NCI-H526 treated with DMSO at 0.1 percent for 48 hours (cell line): ENCODE measurements around the gene MAVS.
"Not testable (repeated sequence)": the region's sequence is repeated elsewhere in the genome, so short reads cannot be mapped to it uniquely, and the experiment has no call there.

ENCODE experiments used
- DNase-seq: peaks from one replicate; lab custom pipeline; 2025; lab: John Stamatoyannopoulos, UW

Gene MAVS

GRCh38 chr20:3854462-3854871 is 7.8 kb downstream of the MAVS start:
- no peak for DNase-seq

GRCh38 chr20:3857405-3857804 is 10.8 kb downstream of the MAVS start:
- no peak for DNase-seq

DNA sequence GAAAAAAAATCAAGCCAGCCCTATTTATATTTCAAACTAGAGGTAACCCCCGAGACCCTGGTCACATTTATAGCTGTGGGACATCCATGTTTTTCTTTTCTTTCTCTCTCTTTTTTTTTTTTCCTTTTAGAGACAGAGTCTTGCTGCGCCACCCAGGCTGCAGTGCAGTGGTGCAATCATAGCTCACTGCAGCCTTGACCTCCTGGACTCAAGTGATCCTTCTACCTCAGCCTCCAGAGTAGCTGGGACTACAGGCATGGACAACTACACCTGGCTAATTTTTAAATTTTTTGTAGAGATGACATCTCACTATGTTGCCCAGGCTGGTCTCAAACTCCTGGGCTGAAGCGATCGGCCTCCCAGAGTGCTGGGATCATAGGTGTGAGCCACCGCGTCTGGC is 12.1 kb downstream of the MAVS start:
- no peak for DNase-seq

DNA sequence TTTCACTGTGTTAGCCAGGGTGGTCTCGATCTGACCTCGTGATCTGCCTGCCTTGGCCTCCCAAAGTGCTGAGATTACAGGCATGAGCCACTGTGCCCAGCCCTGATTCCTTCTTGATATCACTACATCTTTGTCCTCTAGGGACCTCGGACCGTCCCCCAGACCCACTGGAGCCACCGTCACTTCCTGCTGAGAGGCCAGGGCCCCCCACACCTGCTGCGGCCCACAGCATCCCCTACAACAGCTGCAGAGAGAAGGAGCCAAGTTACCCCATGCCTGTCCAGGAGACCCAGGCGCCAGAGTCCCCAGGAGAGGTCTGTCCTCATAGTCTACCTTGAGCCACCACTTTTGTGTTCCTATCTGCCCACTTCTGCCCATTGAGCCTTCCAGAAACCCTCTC is 14.6 kb downstream of the MAVS start:
- no peak for DNase-seq

- no peak for DNase-seq
Observed at GRCh38 chr20:3862333-3862732, 15.7 kb downstream of the MAVS start.

- no peak for DNase-seq
Observed at GRCh38 chr20:3863317-3863716, 16.7 kb downstream of the MAVS start.

- DNase-seq, result no peak
Observed at GRCh38 chr20:3864518-3864917, 17.9 kb downstream of the MAVS start.

DNA sequence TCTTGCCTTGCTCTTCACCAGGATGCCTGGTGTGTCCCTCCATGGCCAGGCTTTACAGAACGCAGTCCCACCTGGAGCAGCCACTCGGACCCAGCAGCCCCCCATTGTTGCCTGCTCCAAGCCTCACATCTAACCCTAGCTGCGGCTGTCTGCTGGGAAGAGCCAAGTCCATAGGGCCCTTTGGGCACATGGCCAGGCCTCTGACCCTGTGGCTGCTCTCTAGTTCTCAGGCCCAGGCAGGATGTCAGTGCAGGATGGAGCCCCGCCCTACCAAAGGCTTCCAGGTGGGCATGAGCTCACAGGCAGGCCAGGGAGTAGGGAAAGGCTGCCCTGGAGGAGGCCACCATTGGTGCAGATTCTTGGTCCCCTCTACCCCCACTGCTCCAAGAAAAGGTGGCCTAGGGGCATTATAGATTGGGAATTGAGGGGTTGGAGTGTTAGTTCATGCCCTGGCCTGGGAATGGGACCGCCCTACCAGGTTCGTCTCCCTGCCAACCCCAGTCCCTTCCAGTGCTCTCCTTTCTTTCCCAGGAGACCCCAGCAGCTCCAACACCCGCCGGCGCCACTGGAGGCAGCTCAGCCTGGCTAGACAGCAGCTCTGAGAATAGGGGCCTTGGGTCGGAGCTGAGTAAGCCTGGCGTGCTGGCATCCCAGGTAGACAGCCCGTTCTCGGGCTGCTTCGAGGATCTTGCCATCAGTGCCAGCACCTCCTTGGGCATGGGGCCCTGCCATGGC is 18.7 kb downstream of the MAVS start:
- no peak for DNase-seq

DNA sequence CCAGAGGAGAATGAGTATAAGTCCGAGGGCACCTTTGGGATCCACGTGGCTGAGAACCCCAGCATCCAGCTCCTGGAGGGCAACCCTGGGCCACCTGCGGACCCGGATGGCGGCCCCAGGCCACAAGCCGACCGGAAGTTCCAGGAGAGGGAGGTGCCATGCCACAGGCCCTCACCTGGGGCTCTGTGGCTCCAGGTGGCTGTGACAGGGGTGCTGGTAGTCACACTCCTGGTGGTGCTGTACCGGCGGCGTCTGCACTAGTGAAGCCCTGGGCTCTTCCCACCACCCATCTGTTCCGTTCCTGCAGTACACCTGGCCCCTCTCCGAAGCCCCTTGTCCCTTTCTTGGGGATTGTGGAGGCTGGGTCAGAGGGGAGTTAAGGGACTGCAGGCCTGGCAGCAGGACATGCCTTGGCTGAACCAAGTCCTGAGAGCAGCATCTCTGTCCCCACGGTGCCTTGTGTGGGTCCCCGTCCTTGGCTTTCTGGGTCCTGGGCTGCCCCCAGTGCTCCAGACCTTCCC is 19.3 kb downstream of the MAVS start:
- DNase-seq, result no peak

DNA sequence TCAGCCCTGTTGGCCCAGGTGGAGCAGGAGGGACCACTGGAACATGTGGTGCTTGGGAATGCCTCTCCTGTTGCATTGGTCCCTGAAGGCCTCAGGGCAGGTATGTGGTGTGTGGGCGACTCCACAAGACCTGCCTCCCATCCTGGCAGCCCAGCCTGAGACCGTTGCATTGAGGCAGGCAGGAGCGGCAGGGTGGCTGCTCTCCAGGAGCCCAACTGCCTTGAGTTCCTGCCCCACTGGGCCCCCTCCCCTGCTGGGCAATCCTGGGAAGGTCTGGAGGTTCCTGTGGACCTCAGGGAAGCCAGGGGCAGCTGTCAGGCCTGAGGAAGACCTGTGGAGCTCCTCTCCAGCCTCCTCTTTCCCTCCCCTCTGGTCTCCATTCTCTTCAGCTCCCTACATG is 19.8 kb downstream of the MAVS start:
- no peak for DNase-seq

- DNase-seq, result no peak
Observed at GRCh38 chr20:3867802-3868201, 21.2 kb downstream of the MAVS start.

GRCh38 chr20:3869839-3870634 is 23.4 kb downstream of the MAVS start:
- DNase-seq, result no peak

DNA sequence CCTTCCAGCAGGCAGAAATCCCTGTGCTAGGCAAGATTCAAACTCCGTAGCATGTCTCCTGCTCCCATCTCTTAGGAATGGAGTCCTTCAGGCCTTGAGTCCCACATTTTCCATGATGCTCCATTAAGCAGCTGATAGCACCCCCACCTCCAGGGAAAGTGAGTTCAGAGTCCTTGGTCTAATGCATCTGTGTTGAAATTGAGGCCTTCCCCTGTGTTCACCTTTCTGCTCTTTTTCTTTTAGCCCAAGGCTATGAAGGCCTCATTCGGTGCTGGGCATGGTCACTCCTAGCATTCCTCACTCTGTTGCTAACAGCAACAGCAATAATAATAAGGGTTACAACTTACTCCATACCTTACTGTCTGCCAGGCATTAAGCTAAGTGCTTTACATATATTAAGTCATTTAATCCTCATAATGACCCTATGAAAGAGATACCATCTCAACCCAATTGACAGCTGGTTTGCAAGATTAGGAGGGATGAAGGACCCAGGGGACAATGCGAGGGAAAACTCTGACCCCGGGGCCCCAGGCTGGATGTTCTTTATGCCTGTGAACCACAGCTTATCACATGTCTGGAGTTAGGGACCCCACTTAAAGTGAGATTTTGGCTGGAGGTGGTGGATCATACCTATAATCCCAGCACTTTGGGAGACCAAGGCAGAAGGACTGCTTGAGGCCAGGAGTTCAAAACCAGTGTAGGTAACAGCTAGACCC is 25.1 kb downstream of the MAVS start:
- DNase-seq, result no peak

DNA sequence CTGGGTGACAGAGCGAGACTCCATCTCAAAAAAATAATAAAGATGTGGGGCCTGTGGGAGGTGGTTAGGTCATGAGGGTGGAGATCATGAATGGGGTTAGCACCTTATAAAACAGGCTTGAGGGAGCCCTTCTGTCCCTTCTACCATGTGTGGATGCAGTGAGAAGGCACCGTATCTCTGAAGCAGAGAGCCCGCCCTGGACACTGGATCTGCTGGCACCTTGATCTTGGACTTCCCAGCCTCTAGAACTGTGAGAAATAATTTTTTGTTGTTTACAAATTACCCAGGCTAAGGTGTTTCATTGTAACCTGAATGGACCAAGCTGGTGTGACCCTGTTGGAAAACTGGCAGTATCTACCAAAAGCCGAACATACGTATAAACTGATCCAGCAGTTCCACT is 26.9 kb downstream of the MAVS start:
- DNase-seq, result no peak

DNA sequence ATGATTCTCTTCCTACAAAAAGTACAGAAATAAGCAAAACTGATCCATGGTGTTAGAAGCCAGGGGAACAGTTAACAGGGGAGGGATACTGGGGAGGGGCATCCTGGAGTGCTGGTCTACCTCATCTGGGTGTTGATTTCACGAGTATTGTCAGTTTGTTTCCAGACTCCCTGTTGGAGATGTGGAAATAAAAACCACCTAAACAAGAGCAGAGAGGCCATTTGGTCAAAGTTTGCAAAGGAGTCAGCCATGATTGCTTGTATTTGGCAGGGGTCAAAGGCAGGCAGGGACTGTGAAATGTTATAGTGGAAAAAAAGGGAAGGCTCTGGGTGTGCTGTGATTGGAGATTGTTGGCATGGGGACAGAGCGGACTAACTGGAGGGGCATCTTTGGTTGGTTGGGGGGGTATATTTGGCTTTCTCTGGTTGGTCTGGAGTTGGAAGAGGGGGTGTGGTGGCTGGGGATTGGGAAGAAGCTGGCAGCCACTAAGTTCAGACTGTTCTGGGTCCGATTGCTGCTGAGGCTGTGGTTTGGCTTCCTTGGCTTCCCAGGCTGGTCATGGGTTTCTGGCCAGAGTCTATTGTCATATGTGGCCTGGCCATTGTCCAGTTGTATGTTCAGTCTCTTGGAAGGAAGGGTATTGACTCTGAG is 27.7 kb downstream of the MAVS start:
- DNase-seq, result no peak

DNA sequence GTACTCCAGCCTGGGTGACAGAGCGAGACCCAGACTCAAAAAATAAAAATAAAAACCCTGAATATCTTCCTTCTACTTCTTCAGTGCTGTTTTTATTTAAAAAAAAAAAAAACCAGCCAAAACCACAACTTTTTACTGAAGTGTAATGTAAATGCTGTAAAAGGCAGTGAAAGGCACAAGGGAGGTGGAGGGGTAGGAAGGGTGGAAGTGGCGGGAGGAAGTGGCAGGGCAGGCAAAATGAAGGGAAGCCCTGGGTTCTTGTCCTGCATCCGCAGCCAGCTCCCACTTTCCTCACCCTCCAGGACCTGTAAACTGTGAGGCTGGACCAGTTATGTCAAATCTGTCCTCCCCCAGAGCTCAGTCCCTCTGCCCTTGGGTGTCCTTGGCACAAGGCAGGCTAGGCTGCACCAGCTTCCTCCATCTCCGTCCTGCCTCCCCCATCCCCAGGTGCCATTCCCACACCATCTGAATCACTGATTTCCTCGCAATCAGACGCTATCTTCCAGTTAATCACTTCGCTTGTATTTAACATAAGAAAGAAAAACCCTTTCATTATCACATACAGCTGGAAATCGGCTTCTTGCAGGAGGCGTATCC is 28.8 kb downstream of the MAVS start:
- DNase-seq, result no peak

- DNase-seq, result no peak
Observed at GRCh38 chr20:3876000-3876399, 29.4 kb downstream of the MAVS start.

- no peak for DNase-seq
Observed at GRCh38 chr20:3876676-3877075, 30.0 kb downstream of the MAVS start.

DNA sequence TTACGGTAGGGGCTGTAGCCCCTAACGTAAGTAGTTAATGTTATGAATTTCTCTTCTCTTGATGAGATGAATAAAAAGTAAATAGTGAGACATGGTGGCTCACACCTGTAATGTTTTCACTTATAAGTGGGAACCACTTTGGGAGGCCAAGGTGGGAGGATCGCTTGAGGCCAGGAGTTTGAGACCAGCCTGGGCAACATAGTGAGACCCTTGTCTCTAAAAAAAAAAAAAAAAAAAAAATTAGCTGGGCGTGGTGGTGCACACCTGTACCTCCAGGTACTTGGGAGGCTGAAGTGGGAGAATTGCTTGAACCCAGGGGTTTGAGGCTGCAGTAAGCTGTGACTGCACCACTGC is 32.3 kb downstream of the MAVS start:
- not testable (repeated sequence) for DNase-seq

DNA sequence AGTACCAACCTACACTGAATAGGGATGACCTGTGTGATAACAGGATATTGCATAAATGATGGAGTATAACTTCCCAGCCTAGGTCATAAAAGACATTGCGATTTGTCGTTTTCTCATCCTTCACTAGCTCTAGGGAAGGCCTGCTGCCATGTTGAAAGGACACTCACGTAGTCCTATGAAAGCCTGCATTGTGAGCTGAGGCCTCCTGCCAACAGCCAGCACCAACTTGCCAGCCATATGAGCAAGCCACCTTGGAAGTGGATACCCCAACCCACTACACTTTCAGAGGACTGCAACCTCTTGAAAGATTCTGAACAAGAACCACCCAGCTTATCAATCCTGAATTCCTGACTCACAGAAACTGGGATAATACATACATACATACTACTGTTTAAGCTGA is 39.1 kb downstream of the MAVS start:
- no peak for DNase-seq

GRCh38 chr20:3887876-3888620 is 41.4 kb downstream of the MAVS start:
- DNase-seq, result no peak
